H9 (cell line): ENCODE results near the gene TOR3A. TPM values are rescaled to one million over a fixed set of nuclear protein-coding genes. Genes with fewer than 3 reads are reported as not detected.
"Not testable (repeated sequence)": the region's sequence is repeated elsewhere in the genome, so short reads cannot be mapped to it uniquely, and the experiment has no call there.

Experiments
- DNase-seq: peaks from one replicate; pipeline ENCODE4 v3.0.0-alpha.2; 2017
- H2AFZ ChIP-seq: one replicate; pipeline ENCODE4 v1.6.1; 2013; ENCODE audit warnings: mild to moderate bottlenecking, low read length, control low read depth, moderate library complexity
- H2AK5ac ChIP-seq: 2 replicates; pipeline ENCODE4 v1.6.1; 2013; ENCODE audit warnings: low read length, control low read depth, mixed read lengths; ENCODE audit not compliant: insufficient read length
- H2BK120ac ChIP-seq: one replicate; pipeline ENCODE4 v1.6.1; 2013; ENCODE audit warnings: low read depth, mild to moderate bottlenecking, low read length, control low read depth, inconsistent platforms; ENCODE audit not compliant: poor library complexity, severe bottlenecking
- H2BK12ac ChIP-seq: 2 replicates; pipeline ENCODE4 v1.6.1; 2013; ENCODE audit warnings: low read length, control low read depth, mixed read lengths, low read depth; ENCODE audit not compliant: insufficient read length
- H2BK15ac ChIP-seq: 2 replicates; pipeline ENCODE4 v1.6.1; 2013; ENCODE audit warnings: low read depth, low read length, control low read depth
- H2BK20ac ChIP-seq: one replicate; pipeline ENCODE4 v1.6.1; 2013; ENCODE audit warnings: low read depth, mild to moderate bottlenecking, low read length, control low read depth, inconsistent platforms; ENCODE audit not compliant: poor library complexity, severe bottlenecking
- H2BK5ac ChIP-seq: 2 replicates; pipeline ENCODE4 v1.6.1; 2013; ENCODE audit warnings: low read length, control low read depth, mixed read lengths; ENCODE audit not compliant: insufficient read length
- H3K14ac ChIP-seq: 2 replicates; pipeline ENCODE4 v1.6.1; 2013; ENCODE audit warnings: low read length, control low read depth; ENCODE audit not compliant: insufficient read depth
- H3K18ac ChIP-seq: 2 replicates; pipeline ENCODE4 v1.6.1; 2013; ENCODE audit warnings: low read depth, mild to moderate bottlenecking, mixed read lengths, low read length, control low read depth; ENCODE audit not compliant: insufficient read length
- H3K23ac ChIP-seq: 2 replicates; pipeline ENCODE4 v1.6.1; 2013; ENCODE audit warnings: low read length, control low read depth, mixed read lengths, low read depth; ENCODE audit not compliant: insufficient read length
- H3K23me2 ChIP-seq: 2 replicates; pipeline ENCODE4 v1.6.1; 2013; ENCODE audit warnings: low read depth, mild to moderate bottlenecking, mixed read lengths, low read length, control low read depth; ENCODE audit not compliant: insufficient read length, poor library complexity, severe bottlenecking
- H3K27ac ChIP-seq: 2 replicates; pipeline ENCODE4 v1.5.1; 2013; ENCODE audit warnings: low read length, control low read depth, mixed read lengths, low read depth; ENCODE audit not compliant: insufficient read length
- H3K27me3 ChIP-seq: 2 replicates; pipeline ENCODE4 v1.6.1; 2013; ENCODE audit warnings: low read length, control low read depth, inconsistent platforms; ENCODE audit not compliant: insufficient read depth
- H3K4ac ChIP-seq: 2 replicates; pipeline ENCODE4 v1.6.1; 2013; ENCODE audit warnings: low read depth, mild to moderate bottlenecking, control low read depth, inconsistent platforms, low read length, moderate library complexity
- H3K4me1 ChIP-seq: 2 replicates; pipeline ENCODE4 v1.6.1; 2013; ENCODE audit warnings: low read length, control low read depth, inconsistent platforms; ENCODE audit not compliant: insufficient read depth
- H3K4me2 ChIP-seq: 2 replicates; pipeline ENCODE4 v1.6.1; 2013; ENCODE audit warnings: low read length, control low read depth, mixed read lengths; ENCODE audit not compliant: insufficient read length, insufficient read depth
- H3K56ac ChIP-seq: 2 replicates; pipeline ENCODE4 v1.6.1; 2013; ENCODE audit warnings: low read depth, mild to moderate bottlenecking, mixed read lengths, low read length, control low read depth; ENCODE audit not compliant: insufficient read length
- H3K79me1 ChIP-seq: 2 replicates; pipeline ENCODE4 v1.6.1; 2013; ENCODE audit warnings: low read depth, mild to moderate bottlenecking, moderate library complexity, low read length, control low read depth, inconsistent platforms; ENCODE audit not compliant: insufficient read depth, poor library complexity, severe bottlenecking
- H3K79me2 ChIP-seq: 2 replicates; pipeline ENCODE4 v1.6.1; 2013; ENCODE audit warnings: low read length, control low read depth, inconsistent platforms; ENCODE audit not compliant: insufficient read depth
- H3K9ac ChIP-seq: 2 replicates; pipeline ENCODE4 v1.6.1; 2013; ENCODE audit warnings: low read length, control low read depth, mixed read lengths; ENCODE audit not compliant: insufficient read length; ENCODE audit errors: extremely low read depth
- H3K9me3 ChIP-seq: one replicate; pipeline ENCODE4 v1.6.1; 2013; ENCODE audit warnings: low read depth, low read length, inconsistent platforms; ENCODE audit not compliant: control insufficient read depth
- H3T11ph ChIP-seq: one replicate; pipeline ENCODE4 v1.6.1; 2013; ENCODE audit warnings: mild to moderate bottlenecking, low read length, control low read depth, inconsistent platforms
- H4K20me1 ChIP-seq: one replicate; pipeline ENCODE4 v1.6.1; 2013; ENCODE audit not compliant: control insufficient read depth, insufficient read length, insufficient read depth
- H4K5ac ChIP-seq: 2 replicates; pipeline ENCODE4 v1.6.1; 2013; ENCODE audit warnings: low read depth, mild to moderate bottlenecking, mixed read lengths, low read length, control low read depth; ENCODE audit not compliant: insufficient read length
- H4K8ac ChIP-seq: replicated peaks from 2 replicates; pipeline ENCODE4 v1.6.1; 2013; ENCODE audit warnings: low read length, control low read depth, mixed read lengths, low read depth; ENCODE audit not compliant: insufficient read length
- H4K91ac ChIP-seq: 2 replicates; pipeline ENCODE4 v1.6.1; 2013; ENCODE audit warnings: low read depth, mild to moderate bottlenecking, moderate library complexity, mixed read lengths, low read length, control low read depth; ENCODE audit not compliant: insufficient read length
- H3K27ac Mint-ChIP-seq, 3 experiments: 2 replicates in 2 of 3; 3 replicates in 1 of 3; pipeline ENCODE4 v1.8.0; 2020 to 2021; ENCODE audit warnings: mixed read lengths in 3 of 3, mild to moderate bottlenecking in 1 of 3, moderate library complexity in 1 of 3
- H3K27me3 Mint-ChIP-seq: 2 replicates; pipeline ENCODE4 v1.8.0; 2021; ENCODE audit warnings: low read depth, mild to moderate bottlenecking, moderate library complexity, mixed read lengths
- H3K36me3 Mint-ChIP-seq, 3 experiments: 2 replicates in 2 of 3; 3 replicates in 1 of 3; pipeline ENCODE4 v1.8.0; 2020 to 2021; ENCODE audit warnings: low read depth in 3 of 3, mixed read lengths in 3 of 3; ENCODE audit not compliant: insufficient read depth in 1 of 3
- H3K4me1 Mint-ChIP-seq, 2 experiments: 2 replicates each; pipeline ENCODE4 v1.8.0; 2020; ENCODE audit warnings: mixed read lengths in 2 of 2
- H3K4me3 Mint-ChIP-seq, 2 experiments: 2 replicates in 1 of 2; 3 replicates in 1 of 2; pipeline ENCODE4 v1.8.0; 2020 to 2021; ENCODE audit warnings: mild to moderate bottlenecking in 2 of 2, mixed read lengths in 2 of 2, moderate library complexity in 1 of 2
- H3K9me3 Mint-ChIP-seq, 2 experiments: 2 replicates in 1 of 2; 3 replicates in 1 of 2; pipeline ENCODE4 v1.8.0; 2020; ENCODE audit warnings: mild to moderate bottlenecking in 2 of 2, mixed read lengths in 2 of 2, moderate library complexity in 1 of 2
- WGBS: extraction: QIAGEN DNeasy Blood & Tissue Kit; methylation state at CpG from one replicate; pipeline ENCODE4 v1.1.7; 2013; ENCODE audit warnings: missing lambda C conversion rate, low lambda C conversion rate, mixed read lengths; ENCODE audit not compliant: insufficient read length; ENCODE audit errors: extremely low coverage; 5-methylcytosine and 5-hydroxymethylcytosine counted together
- total RNA-seq: library from RNA; stranded (reverse); gene quantifications from 2 replicates; pipeline ENCODE4 v1.2.1, GENCODE V29; 2021
- TF ChIP-seq, protein P1 (sequence below): fragments of 200-600 bp; sonication (generic); conservative IDR thresholded peaks from 3 replicates; pipeline ENCODE4 v1.8.0; 2021; ENCODE audit warnings: antibody characterized with exemption, mild to moderate bottlenecking

TOR3A gene
- total RNA-seq, 1 experiment from 2014 or later, result 27.3 TPM

GRCh38 chr1:179137617-179138255 is 55.9 kb downstream of the TOR3A start:
- Histone ChIP-seq H3K4me2 (no peak overlapping the region), H3K14ac (no peak overlapping the region), H2BK12ac (no peak overlapping the region), H3K23me2 (no peaks in the 10 kb centered on the region), H4K5ac (no peak overlapping the region), H3K23ac (no peak overlapping the region), H2AFZ (no peak overlapping the region), H3K79me1 (peaks cover 4% of the 10 kb centered on the region), H2BK120ac (no peak overlapping the region), H3K4me1 (no peaks in the 10 kb centered on the region; the same call in 1 of the 2 replicates), H4K20me1 (no peaks in the 10 kb centered on the region), H3K18ac (no peak overlapping the region), H3T11ph (no peak overlapping the region), H3K27me3 (no peaks in the 10 kb centered on the region), H3K56ac (no peak overlapping the region), H3K9me3 (no peaks in the 10 kb centered on the region), H2AK5ac (no peak overlapping the region), H3K4ac (no peak overlapping the region), H2BK20ac (no peak overlapping the region), H3K9ac (no peak overlapping the region), H2BK5ac (no peak overlapping the region), H3K79me2 (no peaks in the 10 kb centered on the region; the same call in 1 of the 2 replicates), H3K27ac (no peak overlapping the region), H2BK15ac (no peak overlapping the region), H4K91ac (no peak overlapping the region), H4K8ac (no peak overlapping the region)
- H3K27ac Mint-ChIP-seq, result no peak overlapping the region
- peaks cover 26 to 34% (median 27%) of the 10 kb centered on the region in 3 experiments for H3K36me3 Mint-ChIP-seq
- WGBS, result no CpG with 5 or more reads among the region's 5 CpGs
- no peak overlapping the region for H3K4me3 Mint-ChIP-seq
- H3K27me3 Mint-ChIP-seq, result no peaks in the 10 kb centered on the region
- peaks cover 6 to 12% of the 10 kb centered on the region in 2 experiments for H3K4me1 Mint-ChIP-seq
- H3K9me3 Mint-ChIP-seq, result peaks cover 23 to 26% of the 10 kb centered on the region in 2 experiments
- DNase-seq, result no peak
- TF ChIP-seq, protein P1, sequence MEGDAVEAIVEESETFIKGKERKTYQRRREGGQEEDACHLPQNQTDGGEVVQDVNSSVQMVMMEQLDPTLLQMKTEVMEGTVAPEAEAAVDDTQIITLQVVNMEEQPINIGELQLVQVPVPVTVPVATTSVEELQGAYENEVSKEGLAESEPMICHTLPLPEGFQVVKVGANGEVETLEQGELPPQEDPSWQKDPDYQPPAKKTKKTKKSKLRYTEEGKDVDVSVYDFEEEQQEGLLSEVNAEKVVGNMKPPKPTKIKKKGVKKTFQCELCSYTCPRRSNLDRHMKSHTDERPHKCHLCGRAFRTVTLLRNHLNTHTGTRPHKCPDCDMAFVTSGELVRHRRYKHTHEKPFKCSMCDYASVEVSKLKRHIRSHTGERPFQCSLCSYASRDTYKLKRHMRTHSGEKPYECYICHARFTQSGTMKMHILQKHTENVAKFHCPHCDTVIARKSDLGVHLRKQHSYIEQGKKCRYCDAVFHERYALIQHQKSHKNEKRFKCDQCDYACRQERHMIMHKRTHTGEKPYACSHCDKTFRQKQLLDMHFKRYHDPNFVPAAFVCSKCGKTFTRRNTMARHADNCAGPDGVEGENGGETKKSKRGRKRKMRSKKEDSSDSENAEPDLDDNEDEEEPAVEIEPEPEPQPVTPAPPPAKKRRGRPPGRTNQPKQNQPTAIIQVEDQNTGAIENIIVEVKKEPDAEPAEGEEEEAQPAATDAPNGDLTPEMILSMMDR, result no peak

DNA sequence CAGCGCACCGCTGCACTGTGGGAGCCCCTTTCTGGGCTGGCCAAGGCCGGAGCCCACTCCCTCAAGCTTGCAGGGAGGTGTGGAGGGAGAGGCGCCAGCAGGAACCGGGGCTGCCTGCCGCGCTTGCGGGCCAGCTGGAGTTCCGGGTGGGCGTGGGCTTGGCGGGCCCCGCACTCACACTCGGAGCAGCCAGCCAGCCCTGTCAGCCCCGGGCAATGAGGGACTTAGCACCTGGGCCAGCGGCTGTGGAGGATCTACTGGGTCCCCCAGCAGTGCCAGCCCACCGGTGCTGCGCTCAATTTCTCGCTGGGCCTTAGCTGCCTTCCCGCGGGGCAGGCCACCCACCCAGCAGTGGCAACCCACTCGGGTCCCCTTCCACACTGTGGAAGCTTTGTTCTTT is 56.9 kb downstream of the TOR3A start:
- WGBS, result no CpG with 5 or more reads among the region's 21 CpGs
- Mint-ChIP-seq H3K9me3 (peaks cover 23 to 26% of the 10 kb centered on the region in 2 experiments), H3K27ac (peak overlapping the region in 1 of 3 experiments; percentile 59; a peak in 1 of 7 replicates), H3K36me3 (peaks cover 26 to 34% (median 27%) of the 10 kb centered on the region in 3 experiments), H3K4me1 (peaks cover 6 to 15% of the 10 kb centered on the region in 2 experiments)
- H3T11ph ChIP-seq, H3K4ac ChIP-seq, H2BK120ac ChIP-seq, H2BK20ac ChIP-seq, H4K20me1 ChIP-seq, H3K79me1 ChIP-seq, DNase-seq, H2BK15ac ChIP-seq, H3K9ac ChIP-seq, H3K23ac ChIP-seq, H3K23me2 ChIP-seq, H3K18ac ChIP-seq, H3K4me1 ChIP-seq, H3K27me3 ChIP-seq, H3K27me3 Mint-ChIP-seq, H3K56ac ChIP-seq, H3K4me3 Mint-ChIP-seq, H4K8ac ChIP-seq, H3K79me2 ChIP-seq, H2BK12ac ChIP-seq, H3K4me2 ChIP-seq, H3K9me3 ChIP-seq, H2BK5ac ChIP-seq, H3K14ac ChIP-seq, H3K27ac ChIP-seq, H2AFZ ChIP-seq, H4K5ac ChIP-seq, H4K91ac ChIP-seq, H2AK5ac ChIP-seq: not testable (repeated sequence)
